ENCODE data around the gene HAUS6.

DNA sequence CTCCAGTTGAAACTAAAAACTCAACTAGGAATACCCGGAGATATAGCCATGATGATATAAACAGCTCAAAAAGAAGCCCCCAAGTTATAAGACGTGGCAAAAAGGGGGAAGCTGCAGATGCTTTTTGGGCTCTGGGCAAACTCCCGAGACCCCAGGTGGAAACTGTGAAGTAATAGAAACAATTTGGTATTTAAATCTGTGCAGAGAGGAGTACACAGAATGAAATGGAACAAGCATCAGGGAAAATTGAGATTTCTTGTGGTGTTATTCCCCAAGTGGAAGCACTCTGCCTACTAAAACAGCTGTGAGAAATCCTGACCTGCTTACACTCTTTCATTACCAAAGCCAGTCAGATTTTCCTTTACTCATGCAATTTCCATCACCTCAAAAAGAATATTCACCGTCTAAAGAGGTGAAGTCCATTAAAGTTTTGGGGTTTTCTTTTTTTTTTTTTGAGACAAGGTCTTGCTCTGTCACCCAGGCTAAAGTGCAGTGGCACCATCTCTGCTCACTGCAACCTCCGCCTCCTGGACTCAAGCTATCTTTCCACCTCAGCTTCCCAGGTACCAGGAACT, 93.2 kb downstream of the HAUS6 start:
- TF ChIP-seq CTCF (optimal IDR thresholded peaks at IDR 0.05 in 1 of 3, IDR thresholded peaks at IDR 0.05 in 1 of 3, conservative IDR thresholded peaks at IDR 0.05 in 1 of 3; ENCODE audit: extremely low read depth in 1 of 3, insufficient read depth in 2 of 3, low read length in 3 of 3): no peak
- TF ChIP-seq EZH2 (IDR thresholded peaks at IDR 0.05; ENCODE audit: low read length): no peak

Data from keratinocyte (primary cell).